Mesendoderm (in vitro differentiated cells): Measurements from ENCODE around the gene ODC1. TPM values are rescaled to one million over a fixed set of nuclear protein-coding genes. Genes with fewer than 3 reads are reported as not detected.

Source experiments
- DNase-seq: peaks from one replicate; pipeline ENCODE4 v3.0.0; 2013
- H2AK5ac ChIP-seq: 2 replicates; pipeline ENCODE4 v1.6.1; 2013; ENCODE audit warnings: low read length, inconsistent platforms
- H2BK120ac ChIP-seq: 2 replicates; pipeline ENCODE4 v1.6.1; 2013; ENCODE audit warnings: low read depth, mild to moderate bottlenecking, low read length, moderate library complexity, mixed read lengths
- H2BK15ac ChIP-seq: replicated peaks from 2 replicates; pipeline ENCODE4 v1.6.1; 2013; ENCODE audit warnings: low read depth, mild to moderate bottlenecking, moderate library complexity
- H2BK5ac ChIP-seq: 2 replicates; pipeline ENCODE4 v1.6.1; 2013; ENCODE audit warnings: low read length, inconsistent platforms
- H3K18ac ChIP-seq: 2 replicates; pipeline ENCODE4 v1.6.1; 2013; ENCODE audit warnings: mild to moderate bottlenecking, low read length, mixed read lengths
- H3K23ac ChIP-seq: one replicate; pipeline ENCODE4 v1.6.1; 2013; ENCODE audit warnings: low read length
- H3K27ac ChIP-seq: 2 replicates; pipeline ENCODE4 v1.5.1; 2013; ENCODE audit warnings: low read depth, mild to moderate bottlenecking, inconsistent platforms, low read length, moderate library complexity
- H3K27me3 ChIP-seq: 2 replicates; pipeline ENCODE4 v1.6.1; 2013; ENCODE audit warnings: low read length, control low read depth, mild to moderate bottlenecking, inconsistent platforms; ENCODE audit not compliant: insufficient read depth, poor library complexity
- H3K36me3 ChIP-seq: 2 replicates; pipeline ENCODE4 v1.6.1; 2013; ENCODE audit warnings: low read length, inconsistent platforms; ENCODE audit not compliant: control insufficient read depth, insufficient read depth
- H3K4ac ChIP-seq: one replicate; pipeline ENCODE4 v1.6.1; 2013; ENCODE audit warnings: low read depth, mild to moderate bottlenecking, low read length, moderate library complexity
- H3K4me1 ChIP-seq: 2 replicates; pipeline ENCODE4 v1.6.1; 2013; ENCODE audit warnings: low read depth, low read length, inconsistent platforms; ENCODE audit not compliant: control insufficient read depth
- H3K4me2 ChIP-seq: 2 replicates; pipeline ENCODE4 v1.6.1; 2013; ENCODE audit warnings: low read length
- H3K4me3 ChIP-seq: 2 replicates; pipeline ENCODE4 v1.5.1; 2013; ENCODE audit warnings: mild to moderate bottlenecking, low read length
- H3K56ac ChIP-seq: one replicate; pipeline ENCODE4 v1.6.1; 2013; ENCODE audit warnings: low read length
- H3K79me1 ChIP-seq: 2 replicates; pipeline ENCODE4 v1.6.1; 2013; ENCODE audit warnings: low read length, inconsistent platforms
- H3K79me2 ChIP-seq: 2 replicates; pipeline ENCODE4 v1.6.1; 2013; ENCODE audit warnings: mild to moderate bottlenecking, low read length; ENCODE audit not compliant: control insufficient read depth, insufficient read depth
- H3K9ac ChIP-seq: 2 replicates; pipeline ENCODE4 v1.6.1; 2013; ENCODE audit warnings: low read length, inconsistent platforms
- H4K5ac ChIP-seq: one replicate; pipeline ENCODE4 v1.6.1; 2013; ENCODE audit warnings: low read length
- H4K8ac ChIP-seq: one replicate; pipeline ENCODE4 v1.6.1; 2013; ENCODE audit warnings: low read depth, mild to moderate bottlenecking, control low read depth, low read length, moderate library complexity
- WGBS: extraction: QIAGEN DNeasy Blood & Tissue Kit; methylation state at CpG from one replicate; pipeline ENCODE4 v1.1.7; 2013; ENCODE audit warnings: low lambda C conversion rate, missing lambda C conversion rate; ENCODE audit not compliant: insufficient coverage; ENCODE audit errors: extremely low coverage; 5-methylcytosine and 5-hydroxymethylcytosine counted together
- polyA plus RNA-seq, 2 experiments: library from polyadenylated mRNA; stranded (reverse); fragments of 200-250 nt; gene quantifications; one replicate each; pipeline ENCODE4 v1.2.3, GENCODE V29; 2013

ODC1 gene
- 131 TPM for polyA plus RNA-seq (2013, experiment 1 of 2)
- 130 TPM for polyA plus RNA-seq (2013, experiment 2 of 2)

DNA sequence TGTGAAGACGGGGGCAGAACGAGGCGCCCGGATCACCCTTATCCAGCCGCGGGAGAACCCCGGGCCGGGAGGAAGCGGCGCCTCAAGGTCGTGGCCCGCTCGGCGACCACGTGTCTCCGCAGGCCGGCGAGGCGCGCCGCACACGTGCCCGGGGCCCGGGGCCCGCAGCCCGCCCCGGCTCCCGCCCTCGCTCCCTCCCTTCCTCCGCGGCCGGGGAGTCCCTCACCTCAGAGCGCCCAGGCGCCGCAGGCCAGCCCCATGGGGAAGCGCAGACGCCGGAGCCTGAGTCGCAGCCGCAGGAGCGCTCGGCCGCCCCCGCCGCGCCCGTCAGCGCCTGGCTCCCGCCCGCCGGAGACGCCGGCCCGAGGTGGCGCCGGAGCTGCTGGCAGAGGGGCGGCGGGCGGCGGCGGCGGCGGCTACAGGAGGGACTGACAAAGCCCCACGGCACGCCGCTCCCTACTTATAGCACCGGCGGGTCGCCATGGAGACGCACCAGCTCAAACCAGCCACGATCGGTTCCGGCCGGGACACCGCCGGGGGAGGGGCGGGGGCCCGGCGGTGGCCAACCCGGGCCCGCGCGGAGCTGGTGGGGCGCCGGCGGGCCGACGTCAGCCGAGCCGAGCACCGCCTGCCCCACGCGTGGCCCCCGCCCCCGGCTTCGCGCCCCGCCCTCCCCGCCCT, at the start of gene ODC1:
ODC1 (minus strand) TSS at position 433 of the 681 bp plus-strand sequence. CDS start 3,295 bp downstream, outside the sequence.
- no peaks in the 10 kb centered on the region for H3K27me3 ChIP-seq
- H4K5ac ChIP-seq, result no peak within 1 kb of the TSS
- H3K4me1 ChIP-seq, result peaks cover 3% of the 10 kb centered on the region
- peak within 1 kb of the TSS; percentile 87 for H3K56ac ChIP-seq
- DNase-seq, result peak; percentile 96
- no peak within 1 kb of the TSS for H2BK15ac ChIP-seq
- peak within 1 kb of the TSS; percentile 97 for H3K4me2 ChIP-seq
- peak within 1 kb of the TSS; percentile 71 for H3K27ac ChIP-seq
- no peak within 1 kb of the TSS for H3K23ac ChIP-seq
- H3K36me3 ChIP-seq, result peaks cover 2% of the 10 kb centered on the region
- H4K8ac ChIP-seq, result peak within 1 kb of the TSS; percentile 95
- no CpG with 5 or more reads among the region's 99 CpGs for WGBS
- peak within 1 kb of the TSS; percentile 95 for H3K18ac ChIP-seq
- peak within 1 kb of the TSS; percentile 79 for H3K9ac ChIP-seq
- H3K79me2 ChIP-seq, result peaks cover 13% of the 10 kb centered on the region
- H2BK5ac ChIP-seq, result peak within 1 kb of the TSS; percentile 14
- peak within 1 kb of the TSS; percentile 61 for H2BK120ac ChIP-seq
- peak within 1 kb of the TSS; percentile 53 for H3K4me3 ChIP-seq
- H3K4ac ChIP-seq, result peak within 1 kb of the TSS; percentile 76
- H3K79me1 ChIP-seq, result peaks cover 2% of the 10 kb centered on the region
- no peak within 1 kb of the TSS for H2AK5ac ChIP-seq

DNA sequence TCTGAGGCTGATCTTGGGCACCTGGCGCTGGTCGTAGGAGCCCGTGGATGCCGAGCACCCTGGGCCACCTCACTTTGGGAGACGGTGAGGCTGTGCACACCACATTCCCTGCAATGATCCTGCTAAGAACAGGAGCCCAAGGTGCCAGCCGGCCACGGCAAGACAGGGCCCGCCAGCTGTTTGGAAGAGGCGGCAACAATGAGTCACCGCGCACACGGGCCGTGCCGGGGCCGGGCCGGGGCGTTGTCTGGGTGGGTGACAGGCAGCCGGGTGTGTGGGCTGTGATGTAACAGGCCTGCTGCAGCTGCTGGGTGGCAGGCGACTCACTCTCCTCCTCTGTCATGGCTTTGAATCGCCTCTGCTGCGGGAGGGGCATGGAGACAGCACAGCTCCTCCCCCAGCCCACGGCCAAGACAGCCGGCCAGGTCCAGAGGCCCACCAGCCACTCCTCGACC, 49.7 kb upstream of the ODC1 start:
- no CpG with 5 or more reads among the region's 24 CpGs for WGBS
- no peak overlapping the region for H3K23ac ChIP-seq
- no peak overlapping the region for H3K4me3 ChIP-seq
- no peak overlapping the region for H2BK5ac ChIP-seq
- H3K56ac ChIP-seq, result no peak overlapping the region
- H4K5ac ChIP-seq, result no peak overlapping the region
- H3K36me3 ChIP-seq, result no peaks in the 10 kb centered on the region
- DNase-seq, result peak; percentile 58
- no peak overlapping the region for H3K9ac ChIP-seq
- H3K79me2 ChIP-seq, result no peaks in the 10 kb centered on the region
- no peaks in the 10 kb centered on the region for H3K27me3 ChIP-seq
- H3K18ac ChIP-seq, result no peak overlapping the region
- no peaks in the 10 kb centered on the region for H3K79me1 ChIP-seq
- H3K4me1 ChIP-seq, result no peaks in the 10 kb centered on the region
- H2AK5ac ChIP-seq, result no peak overlapping the region
- H3K27ac ChIP-seq, result no peak overlapping the region
- H3K4me2 ChIP-seq, result no peak overlapping the region
- H2BK15ac ChIP-seq, result no peak overlapping the region
- no peak overlapping the region for H2BK120ac ChIP-seq
- H4K8ac ChIP-seq, result no peak overlapping the region
- no peak overlapping the region for H3K4ac ChIP-seq

- DNase-seq, result no peak
- no peaks in the 10 kb centered on the region for H3K4me1 ChIP-seq
- H3K36me3 ChIP-seq, result no peaks in the 10 kb centered on the region
- no CpG with 5 or more reads among the region's 7 CpGs for WGBS
- H3K56ac ChIP-seq, result no peak overlapping the region
- no peak overlapping the region for H2BK15ac ChIP-seq
- H3K4me2 ChIP-seq, result no peak overlapping the region
- H3K4me3 ChIP-seq, result no peak overlapping the region
- no peak overlapping the region for H3K27ac ChIP-seq
- H3K27me3 ChIP-seq, result no peaks in the 10 kb centered on the region
- H3K9ac ChIP-seq, result no peak overlapping the region
- no peak overlapping the region for H3K23ac ChIP-seq
- H2AK5ac ChIP-seq, result no peak overlapping the region
- H4K8ac ChIP-seq, result no peak overlapping the region
- no peaks in the 10 kb centered on the region for H3K79me2 ChIP-seq
- no peak overlapping the region for H2BK120ac ChIP-seq
- no peak overlapping the region for H3K4ac ChIP-seq
- H3K79me1 ChIP-seq, result no peaks in the 10 kb centered on the region
- H4K5ac ChIP-seq, result no peak overlapping the region
- H3K18ac ChIP-seq, result no peak overlapping the region
- H2BK5ac ChIP-seq, result no peak overlapping the region
Measured at GRCh38 chr2:10495988-10496313, 47.8 kb upstream of the ODC1 start.

DNA sequence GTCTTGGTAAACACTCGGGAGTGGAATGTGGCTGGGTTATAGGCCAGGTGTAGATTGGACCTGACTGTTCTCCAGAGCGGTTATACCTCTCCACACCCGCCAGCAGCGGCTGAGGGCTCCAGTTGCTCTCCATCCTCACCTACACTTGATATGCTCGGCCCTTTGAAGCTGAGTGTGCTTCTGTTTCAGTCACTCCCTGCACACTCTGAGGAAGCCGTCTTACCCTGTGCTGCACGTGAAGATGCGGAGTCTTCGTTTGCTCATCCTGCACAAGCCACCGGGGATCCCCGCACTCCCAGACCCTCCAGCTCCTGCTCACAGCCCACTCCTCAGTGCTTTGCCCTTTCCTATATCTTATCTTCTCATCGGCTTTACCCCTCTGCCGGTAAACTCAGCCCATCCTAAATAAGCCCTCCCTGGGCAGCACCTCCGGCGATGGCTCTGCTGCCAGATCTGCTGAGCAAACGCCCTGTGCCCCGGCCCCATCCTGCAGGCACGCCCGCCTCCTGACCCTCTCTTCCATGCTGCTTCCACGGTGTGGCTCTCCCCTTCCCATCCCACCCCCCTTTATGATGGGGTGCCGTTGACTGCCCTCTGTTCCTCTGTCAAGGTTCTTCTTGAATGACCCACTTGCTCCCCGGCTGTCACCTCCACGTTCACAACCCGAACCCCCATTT, 47.3 kb upstream of the ODC1 start:
- H2BK15ac ChIP-seq, result no peak overlapping the region
- H3K27me3 ChIP-seq, result no peaks in the 10 kb centered on the region
- no peak overlapping the region for H4K8ac ChIP-seq
- H2BK120ac ChIP-seq, result no peak overlapping the region
- no peak overlapping the region for H3K23ac ChIP-seq
- H2BK5ac ChIP-seq, result no peak overlapping the region
- no peak overlapping the region for H3K18ac ChIP-seq
- no peak overlapping the region for H4K5ac ChIP-seq
- no peak overlapping the region for H3K4ac ChIP-seq
- H3K9ac ChIP-seq, result no peak overlapping the region
- DNase-seq, result no peak
- no peaks in the 10 kb centered on the region for H3K4me1 ChIP-seq
- H2AK5ac ChIP-seq, result no peak overlapping the region
- no peak overlapping the region for H3K4me2 ChIP-seq
- no peak overlapping the region for H3K27ac ChIP-seq
- no peaks in the 10 kb centered on the region for H3K36me3 ChIP-seq
- no CpG with 5 or more reads among the region's 24 CpGs for WGBS
- no peaks in the 10 kb centered on the region for H3K79me1 ChIP-seq
- no peaks in the 10 kb centered on the region for H3K79me2 ChIP-seq
- no peak overlapping the region for H3K56ac ChIP-seq
- H3K4me3 ChIP-seq, result no peak overlapping the region

GRCh38 chr2:10494351-10495066, 46.4 kb upstream of the ODC1 start:
- Histone ChIP-seq H3K27ac (no peak overlapping the region), H3K4me2 (no peak overlapping the region), H2BK120ac (no peak overlapping the region), H3K18ac (no peak overlapping the region), H3K36me3 (no peaks in the 10 kb centered on the region), H4K8ac (no peak overlapping the region), H3K4ac (no peak overlapping the region), H2BK15ac (no peak overlapping the region), H3K79me2 (no peaks in the 10 kb centered on the region), H3K4me3 (no peak overlapping the region), H3K79me1 (no peaks in the 10 kb centered on the region), H3K23ac (no peak overlapping the region), H2BK5ac (no peak overlapping the region), H2AK5ac (no peak overlapping the region), H3K27me3 (no peaks in the 10 kb centered on the region), H3K4me1 (no peaks in the 10 kb centered on the region), H3K56ac (no peak overlapping the region), H4K5ac (no peak overlapping the region), H3K9ac (no peak overlapping the region)
- no CpG with 5 or more reads among the region's 13 CpGs for WGBS
- DNase-seq, result no peak
